ENCODE results near the gene DCXR. TPM values are rescaled to one million over a fixed set of nuclear protein-coding genes. Genes with fewer than 3 reads are reported as not detected.

The DCXR gene
- total and polyA plus RNA-seq, 2 of the 13 experiments (the other 11 are each of a cell fraction or from before 2014, with no cell fraction given), result 287 to 311 TPM

DNA sequence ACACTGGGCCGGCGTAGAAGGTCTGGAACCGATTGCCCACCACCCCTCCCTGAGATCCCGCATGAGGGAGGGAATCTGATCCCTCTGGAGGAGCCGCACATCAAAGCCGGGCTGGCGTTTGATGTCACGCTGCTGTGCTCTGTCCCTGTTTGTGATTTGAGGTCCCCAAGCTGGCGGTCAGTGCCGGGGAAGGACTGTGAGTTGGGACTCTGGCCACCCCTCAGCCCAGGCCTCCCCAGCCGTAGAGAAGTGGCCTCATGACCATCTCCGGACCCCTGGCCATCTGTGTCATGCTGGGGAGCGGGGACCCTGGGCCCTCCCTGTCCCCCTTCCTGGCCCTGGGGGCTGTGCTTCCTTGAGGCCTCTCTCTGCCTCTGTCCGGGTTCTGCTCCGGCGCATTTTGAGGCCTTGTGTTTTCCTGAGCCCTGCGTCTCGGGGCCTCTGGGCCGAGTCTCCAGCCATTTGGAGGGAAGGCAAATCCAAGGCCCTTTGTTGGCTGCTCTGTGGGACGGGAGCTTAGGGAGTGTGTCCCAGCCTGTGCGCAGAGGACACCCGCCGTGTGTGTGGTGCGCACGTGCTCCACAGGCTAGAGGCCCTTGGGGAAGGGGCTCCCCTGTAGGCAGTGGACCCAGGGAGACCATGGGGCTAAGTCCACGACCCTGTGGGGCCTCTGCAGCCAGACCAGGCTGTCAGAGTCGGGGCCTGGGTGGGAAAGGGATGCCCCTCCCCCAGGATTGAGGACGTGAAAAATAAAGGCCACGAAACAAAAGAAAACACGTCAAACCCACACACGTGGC, 45.0 kb downstream of the DCXR start (continued):
- peak; percentile 65; the same call in 1 of the 2 replicates for TF ChIP-seq TBP (CRISPR knock-in tag; IDR thresholded peaks at IDR 0.05)
- TF ChIP-seq, protein P1, sequence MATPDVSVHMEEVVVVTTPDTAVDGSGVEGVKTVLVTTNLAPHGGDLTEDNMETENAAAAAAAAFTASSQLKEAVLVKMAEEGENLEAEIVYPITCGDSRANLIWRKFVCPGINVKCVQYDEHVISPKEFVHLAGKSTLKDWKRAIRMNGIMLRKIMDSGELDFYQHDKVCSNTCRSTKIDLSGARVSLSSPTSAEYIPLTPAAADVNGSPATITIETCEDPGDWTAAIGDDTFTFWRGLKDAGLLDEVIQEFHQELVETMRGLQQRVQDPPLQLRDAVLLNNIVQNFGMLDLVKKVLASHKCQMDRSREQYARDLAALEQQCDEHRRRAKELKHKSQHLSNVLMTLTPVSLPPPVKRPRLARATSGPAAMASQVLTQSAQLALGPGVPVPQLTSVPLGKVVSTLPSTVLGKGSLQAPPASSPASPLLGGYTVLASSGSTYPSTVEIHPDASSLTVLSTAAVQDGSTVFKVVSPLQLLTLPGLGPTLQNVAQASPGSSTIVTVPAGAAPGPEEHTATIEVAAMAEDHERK (CRISPR knock-in tag; IDR thresholded peaks at IDR 0.05; ENCODE audit: low read depth), result peak; percentile 53; the same call in 1 of the 2 replicates
- TF ChIP-seq TCF12 (IDR thresholded peaks at IDR 0.05), result no peak
- peak; percentile 47; the same call in 1 of the 2 replicates for TF ChIP-seq TCF12 (CRISPR knock-in tag; IDR thresholded peaks at IDR 0.05)
- TF ChIP-seq HOXD1 (CRISPR knock-in tag; IDR thresholded peaks at IDR 0.05), result peak; percentile 70
- TF ChIP-seq ZNF773 (CRISPR knock-in tag; IDR thresholded peaks at IDR 0.05; ENCODE audit: borderline replicate concordance), result peak; percentile 97
- TF ChIP-seq ZNF101 (CRISPR knock-in tag; IDR thresholded peaks at IDR 0.05; ENCODE audit: borderline replicate concordance, low read depth), result peak; percentile 95
- TF ChIP-seq ZNF839 (CRISPR knock-in tag; IDR thresholded peaks at IDR 0.05; ENCODE audit: borderline replicate concordance), result no peak
- no peak for TF ChIP-seq SYNCRIP (IDR thresholded peaks at IDR 0.05; ENCODE audit: insufficient read depth, low read depth, low read length)
- TF ChIP-seq ZNF567 (CRISPR knock-in tag; IDR thresholded peaks at IDR 0.05; ENCODE audit: borderline replicate concordance), result no peak; the same call in 1 of the 2 replicates
- TF ChIP-seq, protein P2, sequence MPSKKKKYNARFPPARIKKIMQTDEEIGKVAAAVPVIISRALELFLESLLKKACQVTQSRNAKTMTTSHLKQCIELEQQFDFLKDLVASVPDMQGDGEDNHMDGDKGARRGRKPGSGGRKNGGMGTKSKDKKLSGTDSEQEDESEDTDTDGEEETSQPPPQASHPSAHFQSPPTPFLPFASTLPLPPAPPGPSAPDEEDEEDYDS (CRISPR knock-in tag; IDR thresholded peaks at IDR 0.05), result peak; percentile 72
- peak; percentile 96 for TF ChIP-seq ZNF564 (CRISPR knock-in tag; IDR thresholded peaks at IDR 0.05)
- TF ChIP-seq RAD21 (CRISPR knock-in tag; IDR thresholded peaks at IDR 0.05), result no peak; the same call in 1 of the 2 replicates
- TF ChIP-seq DR1 (CRISPR knock-in tag; IDR thresholded peaks at IDR 0.05), result peak; percentile 66; the same call in 1 of the 2 replicates
- TF ChIP-seq NFE2L2 (IDR thresholded peaks at IDR 0.05; ENCODE audit: low read length), result no peak
- TF ChIP-seq, protein P3, sequence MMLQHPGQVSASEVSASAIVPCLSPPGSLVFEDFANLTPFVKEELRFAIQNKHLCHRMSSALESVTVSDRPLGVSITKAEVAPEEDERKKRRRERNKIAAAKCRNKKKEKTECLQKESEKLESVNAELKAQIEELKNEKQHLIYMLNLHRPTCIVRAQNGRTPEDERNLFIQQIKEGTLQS (CRISPR knock-in tag; IDR thresholded peaks at IDR 0.05), result peak; percentile 14
- TF ChIP-seq KDM4B (CRISPR knock-in tag; IDR thresholded peaks at IDR 0.05), result peak; percentile 83; the same call in 1 of the 2 replicates
- TF ChIP-seq ZNF7 (CRISPR knock-in tag; IDR thresholded peaks at IDR 0.05), result 0 out of 2 replicates have a peak, but pooled peaks have one; percentile 40
- peak; percentile 94; the same call in 1 of the 2 replicates for TF ChIP-seq ZFP41 (CRISPR knock-in tag; IDR thresholded peaks at IDR 0.05; ENCODE audit: borderline replicate concordance)
- TF ChIP-seq ZNF264 (CRISPR knock-in tag; IDR thresholded peaks at IDR 0.05), result peak; percentile 74; the same call in 1 of the 2 replicates
- TF ChIP-seq, protein P4, sequence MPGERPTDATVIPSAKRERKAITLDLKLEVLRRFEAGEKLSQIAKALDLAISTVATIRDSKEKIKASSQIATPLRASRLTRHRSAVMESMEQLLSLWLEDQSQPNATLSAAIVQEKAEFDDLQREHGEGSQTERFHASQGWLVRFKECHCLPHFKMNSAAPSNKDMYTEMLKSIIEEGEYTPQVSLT (CRISPR knock-in tag; IDR thresholded peaks at IDR 0.05; ENCODE audit: borderline replicate concordance, low read depth), result peak; percentile 7; the same call in 1 of the 2 replicates
- TF ChIP-seq, protein P5, sequence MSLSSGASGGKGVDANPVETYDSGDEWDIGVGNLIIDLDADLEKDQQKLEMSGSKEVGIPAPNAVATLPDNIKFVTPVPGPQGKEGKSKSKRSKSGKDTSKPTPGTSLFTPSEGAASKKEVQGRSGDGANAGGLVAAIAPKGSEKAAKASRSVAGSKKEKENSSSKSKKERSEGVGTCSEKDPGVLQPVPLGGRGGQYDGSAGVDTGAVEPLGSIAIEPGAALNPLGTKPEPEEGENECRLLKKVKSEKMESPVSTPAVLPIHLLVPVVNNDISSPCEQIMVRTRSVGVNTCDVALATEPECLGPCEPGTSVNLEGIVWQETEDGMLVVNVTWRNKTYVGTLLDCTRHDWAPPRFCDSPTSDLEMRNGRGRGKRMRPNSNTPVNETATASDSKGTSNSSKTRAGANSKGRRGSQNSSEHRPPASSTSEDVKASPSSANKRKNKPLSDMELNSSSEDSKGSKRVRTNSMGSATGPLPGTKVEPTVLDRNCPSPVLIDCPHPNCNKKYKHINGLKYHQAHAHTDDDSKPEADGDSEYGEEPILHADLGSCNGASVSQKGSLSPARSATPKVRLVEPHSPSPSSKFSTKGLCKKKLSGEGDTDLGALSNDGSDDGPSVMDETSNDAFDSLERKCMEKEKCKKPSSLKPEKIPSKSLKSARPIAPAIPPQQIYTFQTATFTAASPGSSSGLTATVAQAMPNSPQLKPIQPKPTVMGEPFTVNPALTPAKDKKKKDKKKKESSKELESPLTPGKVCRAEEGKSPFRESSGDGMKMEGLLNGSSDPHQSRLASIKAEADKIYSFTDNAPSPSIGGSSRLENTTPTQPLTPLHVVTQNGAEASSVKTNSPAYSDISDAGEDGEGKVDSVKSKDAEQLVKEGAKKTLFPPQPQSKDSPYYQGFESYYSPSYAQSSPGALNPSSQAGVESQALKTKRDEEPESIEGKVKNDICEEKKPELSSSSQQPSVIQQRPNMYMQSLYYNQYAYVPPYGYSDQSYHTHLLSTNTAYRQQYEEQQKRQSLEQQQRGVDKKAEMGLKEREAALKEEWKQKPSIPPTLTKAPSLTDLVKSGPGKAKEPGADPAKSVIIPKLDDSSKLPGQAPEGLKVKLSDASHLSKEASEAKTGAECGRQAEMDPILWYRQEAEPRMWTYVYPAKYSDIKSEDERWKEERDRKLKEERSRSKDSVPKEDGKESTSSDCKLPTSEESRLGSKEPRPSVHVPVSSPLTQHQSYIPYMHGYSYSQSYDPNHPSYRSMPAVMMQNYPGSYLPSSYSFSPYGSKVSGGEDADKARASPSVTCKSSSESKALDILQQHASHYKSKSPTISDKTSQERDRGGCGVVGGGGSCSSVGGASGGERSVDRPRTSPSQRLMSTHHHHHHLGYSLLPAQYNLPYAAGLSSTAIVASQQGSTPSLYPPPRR (CRISPR knock-in tag; IDR thresholded peaks at IDR 0.05; ENCODE audit: borderline replicate concordance), result peak; percentile 93
